EH (cell line): ENCODE results near the gene TRPM2.
A peak's percentile ranks its signal among the peaks of the same experiment; 100 is the strongest.

Experiments used
- DNase-seq: peaks from one replicate; pipeline ENCODE4 v3.0.0-alpha.2; 2015; ENCODE audit warnings: low read depth

TRPM2 gene

DNA sequence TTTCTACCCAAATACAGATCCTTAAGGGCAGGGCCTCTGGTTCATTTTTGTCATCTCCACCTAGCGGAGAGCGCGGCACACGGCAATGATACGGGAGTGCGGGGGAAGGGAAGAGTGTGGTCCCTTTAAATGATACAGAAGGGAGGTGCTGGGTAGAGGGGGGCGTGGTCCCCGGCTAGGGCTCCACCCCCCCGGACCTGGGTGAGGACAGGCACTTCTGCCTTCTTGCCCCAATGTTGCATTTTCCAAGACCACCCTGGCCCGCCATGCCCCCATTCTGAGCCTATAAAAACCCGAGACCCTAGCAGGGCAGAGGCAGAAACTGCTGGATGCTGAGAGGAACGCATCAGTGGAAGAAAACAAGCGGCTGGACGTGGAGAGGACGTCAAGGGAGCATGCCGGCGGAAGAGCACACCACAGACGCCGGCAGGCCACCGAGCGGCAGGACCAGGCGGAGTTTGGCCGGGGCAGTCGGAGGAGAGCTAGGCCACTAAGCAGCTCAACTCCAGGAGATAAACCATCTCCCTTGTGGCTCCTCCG lies 131.9 kb downstream of the TRPM2 start:
- DNase-seq, result no peak

DNA sequence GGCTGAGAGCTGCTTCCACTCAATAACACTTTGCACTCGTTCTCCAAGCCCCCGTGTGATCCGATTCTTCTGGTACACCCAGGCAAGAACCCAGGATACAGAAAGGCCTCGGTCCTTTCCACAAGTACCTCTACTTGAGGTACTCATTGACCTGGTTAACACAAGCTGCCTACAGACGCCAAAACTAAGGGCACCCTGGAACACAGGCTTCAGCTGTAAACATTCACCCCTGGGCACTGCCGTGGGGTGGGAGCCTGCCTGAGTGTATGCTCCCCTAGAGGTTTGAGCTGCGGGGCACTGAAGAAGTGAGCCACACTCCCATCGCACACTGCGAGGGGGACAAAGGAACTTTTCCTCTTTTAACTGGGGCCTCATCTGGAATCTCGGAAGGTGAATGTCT lies 132.4 kb downstream of the TRPM2 start:
- no peak for DNase-seq

DNA sequence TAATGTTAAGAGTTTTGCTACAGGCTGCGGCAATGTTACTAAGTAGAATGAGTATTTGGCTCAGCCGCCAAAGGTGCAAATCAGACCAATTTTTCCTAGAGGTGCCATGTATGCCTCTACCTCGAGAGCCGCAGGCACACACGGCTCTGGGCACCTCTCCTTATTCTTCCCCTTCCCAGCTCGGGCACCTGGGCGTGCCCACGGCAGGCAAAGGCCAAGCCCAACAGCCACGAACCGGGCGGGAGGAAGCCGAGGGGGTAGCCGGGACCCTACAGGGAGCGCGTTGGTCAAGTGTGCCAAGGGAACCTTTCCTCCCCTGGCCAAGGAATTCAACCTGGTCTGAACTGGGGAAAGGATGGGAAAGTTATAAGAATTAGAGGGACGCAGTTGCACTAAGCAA lies 132.9 kb downstream of the TRPM2 start:
- DNase-seq, result no peak

DNA sequence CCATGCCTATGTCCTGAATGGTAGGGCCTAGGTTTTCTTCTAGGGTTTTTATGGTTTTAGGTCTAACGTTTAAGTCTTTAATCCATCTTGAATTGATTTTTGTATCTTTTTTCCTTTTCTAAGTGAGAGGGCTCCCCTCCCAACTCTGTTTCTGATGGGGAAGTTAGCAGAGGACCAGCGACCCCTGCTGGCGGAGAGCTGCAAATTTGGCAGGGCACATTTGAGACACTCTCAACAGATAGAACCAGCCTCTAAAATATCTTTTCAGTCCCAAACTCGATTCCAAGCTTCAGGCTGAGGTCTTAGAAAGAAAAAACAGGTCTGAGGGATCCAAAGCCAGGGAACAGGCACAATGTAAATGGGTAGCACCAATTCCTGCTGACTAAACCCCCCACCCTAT lies 134.4 kb downstream of the TRPM2 start:
- peak; percentile 5 for DNase-seq

DNA sequence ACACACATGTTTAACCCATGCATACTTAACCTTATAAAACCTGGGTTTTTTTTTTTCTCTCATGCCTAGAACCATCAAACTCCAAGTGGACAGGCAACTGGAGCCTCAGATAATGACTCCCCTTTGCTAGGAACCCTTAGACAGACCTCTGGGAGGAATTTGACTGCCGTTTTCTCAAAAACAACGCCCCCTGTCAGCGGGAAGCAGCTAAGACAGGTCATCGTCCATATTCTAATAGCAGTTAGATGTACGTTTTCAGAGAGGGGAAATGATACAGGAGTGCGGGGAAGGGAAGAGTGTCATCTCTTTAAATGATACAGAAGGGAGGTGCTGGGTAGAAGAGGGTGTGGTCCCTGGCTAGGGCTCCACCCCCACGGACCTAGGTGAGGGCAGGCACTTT lies 136.5 kb downstream of the TRPM2 start:
- no peak for DNase-seq

DNA sequence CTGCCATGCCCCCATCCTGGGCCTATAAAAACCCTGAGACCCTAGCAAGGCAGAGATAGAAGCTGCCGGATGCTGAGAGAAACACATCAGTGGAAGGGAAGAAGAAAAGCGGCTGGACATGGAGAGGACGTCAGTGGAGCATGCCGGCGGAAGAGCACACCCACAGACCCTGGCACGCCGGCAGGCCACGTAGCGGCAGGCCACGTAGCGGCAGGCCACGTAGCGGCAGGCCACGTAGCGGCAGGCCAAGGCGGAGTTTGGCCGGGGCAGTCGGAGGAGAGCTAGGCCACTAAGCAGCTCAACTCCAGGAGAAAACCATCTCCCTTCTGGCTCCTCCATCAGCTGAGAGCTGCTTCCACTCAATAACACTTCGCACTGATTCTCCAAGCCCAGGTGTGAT lies 137.0 kb downstream of the TRPM2 start:
- DNase-seq, result no peak

DNA sequence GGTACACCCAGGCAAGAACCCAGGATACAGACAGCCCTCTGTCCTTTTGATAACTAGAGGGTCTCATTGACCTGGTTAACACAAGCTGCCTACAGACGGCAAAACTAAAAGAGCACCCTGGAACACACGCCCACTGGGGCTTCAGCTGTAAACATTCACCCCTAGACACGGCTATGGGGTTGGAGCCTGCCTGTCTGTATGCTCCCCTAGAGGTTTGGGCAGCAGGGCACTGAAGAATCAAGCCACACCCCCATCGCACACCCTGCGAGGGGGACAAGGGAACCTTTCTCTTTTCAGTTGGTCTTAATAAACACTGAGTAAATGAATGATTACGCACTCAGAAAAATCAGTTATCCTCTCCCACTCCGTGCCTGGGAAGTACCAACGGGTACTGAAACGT lies 137.4 kb downstream of the TRPM2 start:
- no peak for DNase-seq
